ENCODE measurements around the gene BPI.

Gene BPI

DNA sequence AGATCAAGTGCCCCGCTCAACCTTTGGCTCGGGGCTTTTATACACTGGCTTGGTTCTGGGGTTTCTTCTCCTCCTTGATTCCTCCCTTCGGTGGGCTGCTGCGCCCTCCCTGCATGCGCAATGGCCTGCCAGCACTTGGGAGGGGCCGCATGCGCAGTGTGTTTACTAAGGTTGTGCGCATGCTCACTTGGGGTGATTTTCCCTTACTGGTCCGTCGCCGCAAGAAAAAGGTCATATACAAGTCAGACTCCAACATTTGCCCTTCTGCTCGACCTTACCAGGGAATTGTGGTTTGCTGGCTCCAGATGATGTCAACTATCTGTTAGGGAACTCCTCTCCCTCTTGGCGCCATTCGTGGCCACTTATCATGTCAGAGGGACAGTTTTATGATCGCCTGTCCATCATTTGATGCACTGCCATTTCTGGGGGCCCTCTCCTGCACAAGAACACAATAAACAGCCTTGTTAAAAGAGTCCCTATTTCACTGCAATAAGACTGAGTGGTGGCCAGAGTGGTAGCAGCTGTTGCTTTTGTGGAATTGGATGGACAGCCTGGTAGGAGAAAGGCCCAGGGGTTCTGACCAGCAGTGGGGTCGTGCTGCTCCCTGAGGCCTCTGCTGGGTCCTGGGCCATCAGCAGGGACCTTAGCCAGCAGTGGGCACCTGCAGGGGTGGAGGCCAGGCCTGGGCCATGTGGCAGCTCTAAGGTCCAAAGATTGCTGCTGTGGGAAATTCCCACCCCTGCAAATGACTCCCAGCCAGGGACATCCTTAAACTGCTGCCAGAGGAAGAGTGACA lies 39.6 kb downstream of the BPI start:
- peak overlapping the region; percentile 61 for H3K4me3 ChIP-seq (ENCODE audit: low read length)
- H3K4me1 ChIP-seq (ENCODE audit: control insufficient read depth, insufficient read depth, low read length), result peaks cover 2% of the 10 kb centered on the region
- no peak overlapping the region for H3K9ac ChIP-seq (ENCODE audit: low read length)
- H3K36me3 ChIP-seq (ENCODE audit: control insufficient read depth, insufficient read depth, low read length), result no peaks in the 10 kb centered on the region
- no peaks in the 10 kb centered on the region for H3K27me3 ChIP-seq (ENCODE audit: control insufficient read depth, insufficient read depth, low read length)
- H3K27ac ChIP-seq (ENCODE audit: low read depth, low read length), result no peak overlapping the region

DNA sequence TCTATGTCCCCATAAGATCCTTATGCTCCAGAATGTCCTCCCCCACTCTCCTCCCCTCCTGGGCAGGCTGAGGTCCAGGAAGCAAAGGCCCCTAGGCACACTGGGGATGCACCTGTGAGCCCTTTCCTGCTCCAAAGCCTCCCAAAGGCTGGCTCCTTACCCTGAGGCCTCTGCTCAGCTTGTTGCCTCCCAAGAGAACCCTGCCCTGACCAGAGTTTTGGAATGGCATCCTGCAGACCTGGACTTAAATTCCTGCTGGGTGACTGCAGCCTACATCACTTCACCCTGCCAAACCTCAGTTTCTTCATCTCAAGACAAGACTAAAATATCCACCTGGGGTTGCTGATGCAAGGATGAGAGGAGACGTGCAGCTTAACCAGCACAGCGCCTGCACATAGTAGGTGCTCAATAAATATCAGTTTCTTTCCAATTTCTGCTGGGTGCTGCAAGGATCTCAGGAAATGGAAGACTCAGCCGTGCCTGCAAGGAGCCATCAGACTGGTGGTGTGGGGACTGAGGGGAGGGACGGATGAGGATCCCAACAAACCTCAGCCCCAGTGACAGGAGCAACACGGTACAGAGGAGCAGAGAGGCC lies 40.2 kb downstream of the BPI start:
- peaks cover 2% of the 10 kb centered on the region for H3K4me1 ChIP-seq (ENCODE audit: control insufficient read depth, insufficient read depth, low read length)
- H3K9ac ChIP-seq (ENCODE audit: low read length), result no peak overlapping the region
- H3K4me3 ChIP-seq (ENCODE audit: low read length), result no peak overlapping the region
- H3K27me3 ChIP-seq (ENCODE audit: control insufficient read depth, insufficient read depth, low read length), result no peaks in the 10 kb centered on the region
- no peak overlapping the region for H3K27ac ChIP-seq (ENCODE audit: low read depth, low read length)
- no peaks in the 10 kb centered on the region for H3K36me3 ChIP-seq (ENCODE audit: control insufficient read depth, insufficient read depth, low read length)

DNA sequence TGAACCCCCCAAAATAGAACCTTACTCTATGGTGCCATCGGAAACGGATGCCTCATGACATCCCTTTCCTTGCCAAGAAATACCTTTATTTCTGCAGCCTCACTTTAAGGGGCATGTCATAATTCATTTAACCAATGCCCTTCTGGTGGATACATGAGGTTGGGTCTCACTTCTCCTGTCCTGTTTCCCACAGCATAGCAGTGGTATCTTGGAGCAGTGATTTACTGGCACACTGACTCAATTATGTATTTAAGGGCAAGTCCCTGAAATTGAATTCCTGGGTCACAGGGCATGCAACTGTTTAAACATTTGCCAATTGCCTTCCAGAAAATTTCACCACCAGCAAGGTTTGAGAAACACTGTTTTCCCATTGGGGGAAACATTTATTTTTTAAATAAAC lies 41.7 kb downstream of the BPI start:
- Histone ChIP-seq H3K9ac (ENCODE audit: low read length) (no peak overlapping the region), H3K4me3 (ENCODE audit: low read length) (no peak overlapping the region), H3K27ac (ENCODE audit: low read depth, low read length) (no peak overlapping the region), H3K4me1 (ENCODE audit: control insufficient read depth, insufficient read depth, low read length) (peaks cover 2% of the 10 kb centered on the region), H3K27me3 (ENCODE audit: control insufficient read depth, insufficient read depth, low read length) (no peaks in the 10 kb centered on the region), H3K36me3 (ENCODE audit: control insufficient read depth, insufficient read depth, low read length) (no peaks in the 10 kb centered on the region)

DNA sequence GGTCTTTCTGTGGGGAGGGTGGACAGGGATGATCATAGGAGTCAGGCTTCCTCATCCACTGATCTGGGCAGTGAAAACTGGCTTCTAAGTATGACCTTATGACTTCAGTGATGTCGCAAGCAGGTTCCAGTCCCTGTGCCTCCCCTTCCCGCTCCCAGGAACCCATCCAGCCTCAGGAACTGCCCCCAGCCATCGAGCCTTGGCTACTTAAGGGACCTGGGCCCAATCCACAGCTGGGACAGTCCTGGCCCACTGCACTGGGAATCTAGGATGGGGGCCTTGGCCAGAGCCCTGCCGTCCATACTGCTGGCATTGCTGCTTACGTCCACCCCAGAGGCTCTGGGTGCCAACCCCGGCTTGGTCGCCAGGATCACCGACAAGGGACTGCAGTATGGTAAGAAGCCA lies 42.3 kb downstream of the BPI start, which contains the start of gene LBP:
Gene LBP (plus strand): TSS at position 236 of the 405 bp plus-strand sequence. CDS start 35 bp downstream, at position 271.
- Histone ChIP-seq H3K9ac (ENCODE audit: low read length) (no peak within 1 kb of the TSS), H3K4me3 (ENCODE audit: low read length) (no peak within 1 kb of the TSS), H3K27ac (ENCODE audit: low read depth, low read length) (no peak within 1 kb of the TSS), H3K27me3 (ENCODE audit: control insufficient read depth, insufficient read depth, low read length) (no peaks in the 10 kb centered on the region), H3K36me3 (ENCODE audit: control insufficient read depth, insufficient read depth, low read length) (no peaks in the 10 kb centered on the region), H3K4me1 (ENCODE audit: control insufficient read depth, insufficient read depth, low read length) (peaks cover 2% of the 10 kb centered on the region)

GRCh38 chr20:38346741-38347140 lies 42.8 kb downstream of the BPI start:
- H3K27ac ChIP-seq (ENCODE audit: low read depth, low read length), result no peak overlapping the region
- H3K9ac ChIP-seq (ENCODE audit: low read length), result no peak overlapping the region
- H3K36me3 ChIP-seq (ENCODE audit: control insufficient read depth, insufficient read depth, low read length), result no peaks in the 10 kb centered on the region
- H3K4me3 ChIP-seq (ENCODE audit: low read length), result no peak overlapping the region
- no peaks in the 10 kb centered on the region for H3K27me3 ChIP-seq (ENCODE audit: control insufficient read depth, insufficient read depth, low read length)
- H3K4me1 ChIP-seq (ENCODE audit: control insufficient read depth, insufficient read depth, low read length), result peaks cover 2% of the 10 kb centered on the region

GRCh38 chr20:38349856-38350255 lies 45.9 kb downstream of the BPI start:
- Histone ChIP-seq H3K4me1 (ENCODE audit: control insufficient read depth, insufficient read depth, low read length) (no peaks in the 10 kb centered on the region), H3K9ac (ENCODE audit: low read length) (no peak overlapping the region), H3K27ac (ENCODE audit: low read depth, low read length) (no peak overlapping the region), H3K27me3 (ENCODE audit: control insufficient read depth, insufficient read depth, low read length) (no peaks in the 10 kb centered on the region), H3K36me3 (ENCODE audit: control insufficient read depth, insufficient read depth, low read length) (no peaks in the 10 kb centered on the region), H3K4me3 (ENCODE audit: low read length) (no peak overlapping the region)

GRCh38 chr20:38350879-38351775 lies 47.2 kb downstream of the BPI start:
- H3K9ac ChIP-seq (ENCODE audit: low read length), result no peak overlapping the region
- no peak overlapping the region for H3K27ac ChIP-seq (ENCODE audit: low read depth, low read length)
- no peaks in the 10 kb centered on the region for H3K36me3 ChIP-seq (ENCODE audit: control insufficient read depth, insufficient read depth, low read length)
- no peaks in the 10 kb centered on the region for H3K27me3 ChIP-seq (ENCODE audit: control insufficient read depth, insufficient read depth, low read length)
- no peak overlapping the region for H3K4me3 ChIP-seq (ENCODE audit: low read length)
- H3K4me1 ChIP-seq (ENCODE audit: control insufficient read depth, insufficient read depth, low read length), result no peaks in the 10 kb centered on the region

- Histone ChIP-seq H3K4me3 (ENCODE audit: low read length) (no peak overlapping the region), H3K27ac (ENCODE audit: low read depth, low read length) (no peak overlapping the region), H3K4me1 (ENCODE audit: control insufficient read depth, insufficient read depth, low read length) (no peaks in the 10 kb centered on the region), H3K27me3 (ENCODE audit: control insufficient read depth, insufficient read depth, low read length) (no peaks in the 10 kb centered on the region), H3K36me3 (ENCODE audit: control insufficient read depth, insufficient read depth, low read length) (no peaks in the 10 kb centered on the region), H3K9ac (ENCODE audit: low read length) (no peak overlapping the region)
Observed at GRCh38 chr20:38353316-38353715, 49.4 kb downstream of the BPI start.

GRCh38 chr20:38354227-38354626 lies 50.3 kb downstream of the BPI start:
- no peaks in the 10 kb centered on the region for H3K4me1 ChIP-seq (ENCODE audit: control insufficient read depth, insufficient read depth, low read length)
- H3K27me3 ChIP-seq (ENCODE audit: control insufficient read depth, insufficient read depth, low read length), result no peaks in the 10 kb centered on the region
- H3K27ac ChIP-seq (ENCODE audit: low read depth, low read length), result no peak overlapping the region
- no peak overlapping the region for H3K4me3 ChIP-seq (ENCODE audit: low read length)
- H3K9ac ChIP-seq (ENCODE audit: low read length), result no peak overlapping the region
- no peaks in the 10 kb centered on the region for H3K36me3 ChIP-seq (ENCODE audit: control insufficient read depth, insufficient read depth, low read length)

- Histone ChIP-seq H3K36me3 (ENCODE audit: control insufficient read depth, insufficient read depth, low read length) (no peaks in the 10 kb centered on the region), H3K27me3 (ENCODE audit: control insufficient read depth, insufficient read depth, low read length) (no peaks in the 10 kb centered on the region), H3K4me3 (ENCODE audit: low read length) (no peak overlapping the region), H3K4me1 (ENCODE audit: control insufficient read depth, insufficient read depth, low read length) (no peaks in the 10 kb centered on the region), H3K27ac (ENCODE audit: low read depth, low read length) (no peak overlapping the region), H3K9ac (ENCODE audit: low read length) (no peak overlapping the region)
Observed at GRCh38 chr20:38355161-38356012, 51.4 kb downstream of the BPI start.

DNA sequence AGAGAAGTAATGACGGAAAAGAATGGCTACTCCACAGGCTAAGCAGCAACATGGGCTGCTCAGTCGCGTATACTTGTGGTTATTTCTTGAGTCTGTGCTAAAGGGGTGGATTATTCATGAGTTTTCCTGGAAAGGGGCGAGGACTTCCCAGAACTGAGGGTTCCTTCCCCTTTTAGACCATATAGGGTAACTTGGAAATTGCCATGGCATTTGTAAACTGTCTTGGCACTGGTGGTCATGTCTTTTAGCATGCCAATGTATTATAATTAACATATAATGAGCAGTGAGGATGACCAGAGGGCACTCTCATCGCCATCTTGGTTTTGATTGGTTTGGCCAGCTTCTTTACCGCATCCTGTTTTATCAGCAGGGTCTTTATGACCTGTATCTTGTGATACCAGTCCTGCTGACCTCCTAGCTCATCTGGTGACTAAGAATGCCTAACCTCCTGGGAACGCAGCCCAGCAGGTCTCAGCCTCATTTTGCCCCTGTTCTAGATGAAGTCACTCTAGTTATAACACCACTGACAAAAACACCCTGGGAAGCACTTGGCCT lies 53.8 kb downstream of the BPI start:
- no peaks in the 10 kb centered on the region for H3K4me1 ChIP-seq (ENCODE audit: control insufficient read depth, insufficient read depth, low read length)
- no peak overlapping the region for H3K9ac ChIP-seq (ENCODE audit: low read length)
- H3K36me3 ChIP-seq (ENCODE audit: control insufficient read depth, insufficient read depth, low read length), result no peaks in the 10 kb centered on the region
- no peak overlapping the region for H3K4me3 ChIP-seq (ENCODE audit: low read length)
- H3K27ac ChIP-seq (ENCODE audit: low read depth, low read length), result no peak overlapping the region
- no peaks in the 10 kb centered on the region for H3K27me3 ChIP-seq (ENCODE audit: control insufficient read depth, insufficient read depth, low read length)
